GM18870 (cell line): ENCODE data around the gene IGFN1.
"Not testable (repeated sequence)": the region's sequence is repeated elsewhere in the genome, so short reads cannot be mapped to it uniquely, and the experiment has no call there.

Experiments used
- ATAC-seq: cut with Tn5 transposase; IDR thresholded peaks from one replicate; pipeline ENCODE4 v1.9.1; 2021; ENCODE audit warnings: moderate library complexity; ENCODE audit not compliant: unreplicated experiment

Gene IGFN1

DNA sequence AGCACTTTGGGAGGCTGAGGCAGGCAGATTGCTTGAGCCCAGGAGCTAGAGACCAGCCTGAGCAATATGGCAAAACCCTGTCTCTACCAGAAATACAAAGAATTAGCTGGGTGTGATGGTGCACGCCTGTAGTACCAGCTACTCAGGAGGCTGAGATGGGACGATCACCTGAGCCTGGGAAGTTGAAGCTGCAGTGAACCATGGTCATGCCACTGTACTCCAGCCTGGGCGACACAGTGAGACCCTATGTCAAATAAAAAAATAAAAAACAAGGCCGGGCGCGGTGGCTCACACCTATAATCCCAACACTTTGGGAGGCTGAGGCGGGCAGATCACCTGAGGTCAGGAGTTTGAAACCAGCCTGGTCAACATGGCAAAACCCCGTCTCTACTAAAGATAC lies 27.6 kb upstream of the IGFN1 start:
- ATAC-seq, result not testable (repeated sequence)

DNA sequence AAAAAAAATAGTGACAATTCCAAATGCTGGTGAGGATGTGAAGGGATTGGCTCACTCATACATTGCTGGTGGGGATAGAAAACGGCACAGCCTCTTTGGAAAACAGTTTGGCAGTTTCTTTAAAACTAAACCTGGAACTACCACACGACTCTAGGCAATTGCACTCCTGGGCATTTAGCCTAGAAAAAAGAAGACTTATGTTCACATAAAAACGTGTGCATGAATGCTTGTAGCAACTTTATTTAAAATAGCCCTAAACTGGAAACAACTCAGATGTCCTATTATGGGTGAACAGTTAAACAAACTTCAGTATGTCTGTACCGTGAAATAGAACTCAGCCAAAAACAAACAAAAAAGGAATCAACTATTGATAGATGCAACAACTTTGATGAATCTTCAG lies 26.9 kb upstream of the IGFN1 start:
- no peak for ATAC-seq

DNA sequence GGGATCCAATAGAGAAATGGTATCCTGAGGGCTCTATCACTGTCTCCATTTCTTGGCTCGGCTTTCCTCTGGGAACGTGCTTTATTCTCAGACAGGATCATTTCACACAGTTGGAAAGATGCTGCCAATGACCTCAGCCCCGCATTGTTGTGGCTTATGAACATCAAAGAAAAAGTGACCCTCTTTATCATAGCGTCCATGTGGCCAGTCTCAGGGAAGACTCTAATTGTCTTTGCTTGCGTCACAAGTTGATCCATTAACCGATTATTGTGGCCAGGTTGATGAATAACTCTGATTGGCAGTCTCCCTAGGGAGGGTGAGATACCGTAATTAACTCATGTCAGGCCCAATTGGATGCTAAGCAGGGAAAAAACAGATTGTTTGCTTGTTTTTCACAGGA lies 26.0 kb upstream of the IGFN1 start:
- no peak for ATAC-seq

DNA sequence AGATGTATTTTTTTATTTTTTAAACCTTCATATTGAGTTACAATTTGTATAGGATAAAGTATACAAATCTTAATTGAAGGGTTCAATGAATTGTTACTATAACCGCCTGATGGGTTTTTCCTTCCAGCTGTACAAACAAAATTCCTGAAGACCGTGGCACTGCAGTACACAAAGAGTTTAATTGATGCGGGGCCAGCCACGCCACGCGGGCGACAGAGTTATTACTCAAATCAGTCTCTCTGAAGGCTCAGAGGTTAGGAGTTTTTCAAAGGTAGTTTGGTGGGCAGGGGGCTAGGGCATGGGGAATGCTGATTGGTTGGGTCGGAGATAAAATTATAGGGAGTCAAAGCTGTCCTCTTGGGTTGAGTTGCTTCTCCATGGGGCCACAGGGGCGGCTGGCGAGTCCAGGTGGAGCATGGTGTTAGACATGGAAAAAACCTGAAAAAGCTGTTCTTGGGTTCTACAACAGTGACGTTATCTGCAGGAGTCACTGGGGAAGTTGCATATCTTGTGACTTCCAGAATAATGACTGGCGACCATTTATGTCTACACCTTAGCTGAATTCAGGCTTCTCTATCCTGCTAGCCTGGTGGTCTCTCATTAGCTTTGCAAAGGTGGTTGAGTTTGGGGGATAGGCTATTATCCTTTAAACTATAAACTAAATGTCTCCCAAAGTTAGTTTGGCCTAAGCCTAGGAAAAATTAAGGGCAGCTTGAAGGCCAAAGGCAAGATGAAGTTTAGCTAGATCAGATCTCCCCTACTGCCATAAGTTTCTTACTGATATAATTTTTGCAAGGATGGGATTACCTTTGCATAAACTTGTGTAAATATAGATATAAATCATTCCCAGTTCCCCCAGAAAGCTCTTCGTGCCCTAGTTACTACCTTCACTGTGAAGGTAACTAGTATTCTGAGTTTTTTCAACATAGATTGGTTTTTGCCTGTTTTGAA lies 23.3 kb upstream of the IGFN1 start:
- ATAC-seq, result no peak

DNA sequence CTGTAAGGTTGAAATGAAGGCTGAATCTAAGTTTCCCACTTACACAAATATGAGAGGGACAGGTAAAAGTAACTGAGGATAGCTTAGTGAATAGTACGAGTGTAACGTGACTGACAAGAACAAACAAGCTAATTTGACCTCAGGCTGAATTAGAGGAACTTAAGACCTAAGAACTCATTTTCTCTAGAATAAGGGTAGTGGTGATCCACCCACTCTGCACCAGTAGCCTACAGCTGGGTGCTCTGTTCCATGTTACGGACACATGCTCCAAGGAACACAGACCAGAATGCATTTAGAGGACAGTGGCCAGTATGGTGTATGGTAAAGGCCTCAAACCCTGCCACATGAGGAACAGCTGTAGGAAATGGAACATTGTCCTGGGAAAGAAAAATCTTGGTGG lies 21.4 kb upstream of the IGFN1 start:
- ATAC-seq, result no peak

DNA sequence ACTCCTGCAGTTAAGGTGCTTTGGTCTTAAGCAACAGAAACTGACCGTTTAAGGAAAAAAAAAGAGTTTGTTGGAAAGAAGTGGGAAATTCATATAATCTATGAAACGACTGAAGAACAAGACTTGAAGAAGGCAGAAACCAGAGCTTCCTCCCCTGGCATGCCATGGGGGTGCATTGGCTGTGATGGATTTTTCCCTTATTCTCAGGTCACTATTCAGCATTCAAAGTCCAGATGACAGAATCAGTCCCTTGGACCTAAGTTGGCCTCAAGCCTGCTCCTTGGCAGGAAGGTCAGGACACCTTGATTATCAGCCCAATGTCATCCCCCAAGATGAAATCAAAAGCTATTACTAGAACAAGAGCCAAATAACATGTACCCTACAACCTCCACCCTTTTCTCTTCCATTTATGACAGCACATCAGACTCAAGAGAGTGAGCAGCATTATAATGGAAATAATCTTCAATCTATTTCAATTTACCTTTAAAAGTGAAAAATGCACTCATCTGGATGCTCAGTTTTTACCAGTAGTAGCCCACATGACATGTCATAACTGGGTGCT lies 20.6 kb upstream of the IGFN1 start:
- ATAC-seq, result no peak

DNA sequence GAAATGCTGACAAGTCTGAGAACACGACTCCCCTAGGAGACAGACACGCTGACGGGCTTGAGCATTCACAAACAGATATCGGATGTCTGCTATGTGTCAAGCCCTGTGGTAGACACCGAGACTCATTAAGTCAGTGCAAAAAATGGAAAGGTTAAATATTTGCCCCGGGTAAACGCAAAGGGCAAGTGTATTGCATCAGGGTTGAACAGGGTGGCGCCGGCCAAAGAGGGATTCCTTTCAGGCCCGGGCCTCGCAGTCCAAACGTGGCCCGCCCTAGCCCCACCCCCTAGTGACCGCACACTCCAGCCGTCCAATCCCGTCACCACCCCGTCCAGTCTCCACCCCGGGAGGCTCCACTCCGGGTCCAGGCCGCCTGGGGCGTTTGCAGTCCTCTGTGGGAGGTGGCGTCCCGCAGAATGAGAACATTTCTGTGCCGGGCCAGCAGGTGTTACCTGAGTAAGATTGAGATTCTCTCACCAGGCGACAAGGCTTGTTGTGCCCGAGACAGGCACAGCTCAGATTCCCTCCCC lies 20.0 kb upstream of the IGFN1 start:
- ATAC-seq, result peak; percentile 81

DNA sequence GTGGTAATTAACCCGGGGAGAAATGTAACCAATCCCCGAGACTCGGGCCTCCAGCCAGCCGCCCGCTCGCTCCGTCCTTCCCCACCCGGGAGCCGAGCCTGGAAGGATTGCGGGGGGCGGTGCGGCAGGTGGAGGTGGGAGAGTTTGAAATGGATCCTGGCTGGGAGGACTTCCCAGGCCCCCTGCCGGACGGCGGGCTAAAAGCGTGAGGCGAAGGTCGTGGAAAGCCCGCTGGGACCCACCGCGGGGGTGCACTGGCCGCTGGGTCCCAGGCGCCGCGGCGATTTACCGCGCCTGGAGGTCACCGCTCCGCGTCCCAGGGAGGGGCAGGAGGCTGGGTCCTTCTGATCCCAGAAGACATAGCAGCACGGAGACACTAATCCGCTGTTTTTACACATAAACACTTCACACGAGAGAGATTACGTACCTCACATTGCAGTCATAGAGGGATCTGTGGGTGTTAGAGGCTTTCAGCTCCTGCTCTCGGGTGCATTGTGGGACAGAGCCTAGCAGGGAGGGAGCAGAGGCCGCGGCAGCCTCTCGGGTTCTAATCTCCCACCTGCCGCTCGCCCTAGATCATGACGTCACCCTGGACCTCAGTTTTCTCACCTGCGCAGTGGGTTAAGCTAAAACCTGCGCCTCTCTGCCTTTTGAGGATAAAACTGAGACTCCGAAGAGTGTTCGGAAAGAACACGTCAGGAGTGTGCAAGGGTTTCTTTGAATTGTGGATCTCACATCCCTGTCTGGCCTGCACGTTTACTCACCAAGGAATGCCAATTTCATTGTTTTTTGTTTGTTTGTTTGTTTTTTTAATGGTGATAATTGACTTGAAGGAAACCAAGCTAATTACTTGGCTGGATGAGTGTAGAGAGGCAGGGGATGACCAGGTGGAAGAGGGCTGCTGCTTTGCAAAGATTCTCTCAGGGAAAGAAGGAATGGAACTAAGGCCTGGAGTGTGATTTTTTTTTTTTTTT lies 19.3 kb upstream of the IGFN1 start:
- peak; percentile 30 for ATAC-seq

DNA sequence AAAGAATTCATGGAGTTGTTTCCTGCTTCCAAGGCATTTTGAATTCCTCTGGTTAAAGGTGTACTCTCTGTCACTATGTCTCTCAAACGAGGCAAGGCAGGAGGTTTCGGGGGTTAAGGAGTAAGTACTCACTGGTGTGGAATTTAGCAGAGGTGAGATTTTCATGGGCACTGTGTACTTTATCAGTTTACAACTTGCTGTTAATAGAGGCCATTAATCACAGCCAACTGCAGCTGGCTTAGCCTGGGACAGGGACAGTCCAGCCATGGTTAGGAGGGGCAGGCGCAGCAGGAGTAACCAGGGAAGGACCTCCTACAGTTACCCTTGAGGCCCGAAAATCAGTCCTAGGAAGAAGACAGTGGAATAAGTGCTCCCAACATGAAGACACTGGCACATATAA lies 18.3 kb upstream of the IGFN1 start:
- ATAC-seq, result no peak

DNA sequence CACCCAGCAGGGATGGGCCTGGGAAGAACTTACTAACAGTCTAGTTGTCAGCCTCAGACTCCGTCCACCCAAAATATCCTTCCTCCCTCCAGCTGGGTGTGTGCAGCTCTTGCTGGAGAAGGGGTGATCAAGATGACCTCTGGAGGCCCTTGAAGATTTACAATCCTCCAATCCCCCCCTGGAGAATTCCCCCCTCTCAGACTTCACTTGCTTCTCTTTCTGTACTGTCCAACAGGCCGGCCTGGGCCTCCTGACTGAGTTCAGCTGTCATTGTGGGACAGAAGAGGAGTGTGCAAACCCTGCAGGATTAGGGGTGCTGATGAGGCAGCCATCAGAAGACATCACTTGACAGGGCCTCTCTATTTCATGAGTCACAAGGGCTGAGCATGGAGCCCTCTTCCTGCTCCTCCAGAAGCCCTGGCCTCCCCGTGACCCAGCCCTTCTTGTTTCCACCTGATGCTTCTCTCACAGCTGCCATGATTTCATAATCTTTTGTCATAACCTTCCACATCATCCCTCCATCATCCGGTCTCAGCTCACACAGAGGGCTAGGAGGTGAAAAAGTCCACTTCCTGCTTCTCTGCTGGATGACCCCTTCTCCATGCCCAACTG lies 17.5 kb upstream of the IGFN1 start:
- ATAC-seq, result no peak

DNA sequence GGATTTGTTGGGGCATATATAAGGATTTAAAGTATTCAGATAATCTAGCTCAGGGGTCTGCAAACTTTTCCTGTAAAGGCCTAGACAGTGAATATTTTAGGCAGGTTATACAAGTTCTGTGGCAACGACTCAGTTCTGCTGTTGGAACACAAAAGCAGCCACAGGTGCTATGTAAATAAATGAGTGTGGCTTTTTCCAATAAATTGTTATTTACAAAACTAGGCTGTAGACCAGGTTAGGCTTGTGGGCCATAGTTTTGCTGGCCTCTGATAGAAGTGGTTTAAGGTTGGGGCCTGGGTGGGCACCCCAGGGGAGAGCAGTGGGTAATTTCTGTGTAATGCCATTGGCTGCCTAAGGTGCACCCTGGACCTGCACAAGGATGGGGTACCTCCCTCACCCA lies 16.9 kb upstream of the IGFN1 start:
- no peak for ATAC-seq

DNA sequence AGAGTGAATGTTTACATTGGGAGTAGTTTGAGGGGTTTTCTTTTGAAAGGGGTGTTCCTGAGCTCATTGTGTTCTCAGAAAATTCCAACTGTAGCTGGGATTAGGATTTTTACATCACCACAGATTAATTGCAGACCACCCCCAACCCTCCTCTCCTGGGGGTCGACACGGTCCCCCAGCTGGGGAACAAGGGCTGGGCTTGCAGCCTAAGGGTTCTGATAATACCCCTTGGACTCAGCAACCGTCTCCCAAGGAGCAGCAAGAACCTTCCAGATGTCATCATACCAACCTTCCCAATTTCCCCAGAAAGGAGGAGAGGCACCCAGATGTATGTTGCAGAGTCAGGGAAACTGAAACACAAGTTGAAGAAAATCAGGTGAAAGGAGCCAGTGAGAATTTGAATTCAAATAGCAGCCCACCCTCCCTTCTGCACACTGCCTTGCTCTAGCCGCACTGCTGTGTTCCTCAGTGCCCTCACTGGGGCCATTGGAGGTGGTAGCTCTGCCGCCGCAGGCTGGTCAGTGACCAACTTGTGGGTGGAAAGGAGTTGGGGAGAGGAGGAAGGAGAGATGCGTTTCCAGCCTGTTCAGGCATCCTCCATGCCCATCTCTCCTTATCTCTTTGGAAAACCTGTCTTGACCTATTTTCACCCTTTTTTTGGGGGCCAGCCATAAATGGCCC lies 14.7 kb upstream of the IGFN1 start:
- no peak for ATAC-seq

DNA sequence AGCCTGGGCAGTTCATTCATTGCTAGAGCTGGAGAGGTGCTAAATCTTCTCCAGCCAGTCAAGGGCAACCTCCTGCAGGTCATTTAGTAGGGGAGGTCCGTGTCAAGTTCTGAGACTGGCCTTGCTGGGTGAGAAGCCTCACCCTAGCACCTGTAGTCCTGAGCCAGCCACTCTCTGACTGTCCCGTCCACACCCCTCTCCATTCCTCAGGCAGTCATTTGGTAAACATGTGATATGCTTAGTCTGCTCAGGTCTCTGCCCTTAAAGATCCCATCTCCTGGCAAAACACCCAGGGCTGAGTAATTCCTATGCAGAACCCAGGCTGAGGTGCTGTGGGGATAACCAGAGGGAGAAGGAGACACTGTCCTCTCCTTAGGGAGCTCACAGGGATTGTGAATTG lies 13.7 kb upstream of the IGFN1 start:
- ATAC-seq, result no peak

DNA sequence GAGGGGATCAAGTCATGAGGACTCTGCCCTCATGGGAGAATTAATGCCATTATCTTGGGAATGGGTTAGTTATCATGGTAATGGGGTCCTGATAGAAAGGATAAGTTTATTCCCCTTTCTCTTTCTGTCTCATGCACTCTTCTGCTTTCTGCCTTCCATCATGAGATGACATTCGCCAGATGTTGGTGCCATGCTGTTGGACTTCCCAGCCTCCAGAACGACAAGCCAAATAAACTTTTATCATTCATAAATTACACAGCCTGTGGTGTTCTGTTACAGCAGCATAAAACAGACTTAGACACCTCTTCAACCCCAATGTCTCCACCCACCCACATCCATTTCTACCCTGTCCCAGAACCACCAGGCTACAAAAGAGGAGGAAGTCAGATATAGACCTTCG lies 11.9 kb upstream of the IGFN1 start:
- no peak for ATAC-seq

DNA sequence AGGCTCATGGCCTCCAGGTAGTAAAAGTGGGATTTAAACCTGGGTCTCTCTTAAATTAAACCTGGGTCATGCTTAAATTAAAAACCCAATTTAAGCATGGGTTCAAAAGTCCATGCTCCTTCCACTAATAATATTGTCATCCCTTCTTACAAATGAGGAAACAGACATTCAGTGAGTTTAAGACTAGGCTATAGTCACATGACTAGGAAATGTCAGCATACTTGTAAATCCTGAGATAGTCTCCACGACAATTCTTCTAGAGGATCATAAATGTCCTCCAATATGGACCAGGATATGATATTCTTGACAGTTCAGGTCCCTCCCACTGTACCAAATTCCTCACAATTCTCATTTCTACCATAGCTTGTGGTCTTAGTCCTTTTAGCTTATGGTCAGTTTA lies 10.5 kb upstream of the IGFN1 start:
- ATAC-seq, result no peak

DNA sequence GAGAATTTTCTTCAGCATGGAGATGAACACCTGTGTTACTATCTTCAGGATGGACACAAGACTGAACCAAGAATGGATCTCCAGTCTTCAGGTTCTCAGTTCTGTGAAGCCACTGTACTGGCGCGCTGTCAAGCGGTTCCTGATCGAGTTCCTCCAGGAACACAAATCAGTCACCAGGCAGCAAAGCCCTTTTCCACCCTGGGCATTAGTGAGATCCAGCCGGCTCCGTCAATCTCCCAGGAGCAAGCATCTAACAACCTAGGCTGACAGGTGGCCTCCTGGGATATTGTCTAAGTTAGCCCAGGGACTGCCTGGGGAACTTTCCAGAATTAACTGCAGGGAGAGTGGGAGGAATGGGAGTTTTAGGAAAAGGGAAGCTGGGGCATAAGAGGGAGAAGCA lies 9.7 kb upstream of the IGFN1 start:
- ATAC-seq, result no peak

DNA sequence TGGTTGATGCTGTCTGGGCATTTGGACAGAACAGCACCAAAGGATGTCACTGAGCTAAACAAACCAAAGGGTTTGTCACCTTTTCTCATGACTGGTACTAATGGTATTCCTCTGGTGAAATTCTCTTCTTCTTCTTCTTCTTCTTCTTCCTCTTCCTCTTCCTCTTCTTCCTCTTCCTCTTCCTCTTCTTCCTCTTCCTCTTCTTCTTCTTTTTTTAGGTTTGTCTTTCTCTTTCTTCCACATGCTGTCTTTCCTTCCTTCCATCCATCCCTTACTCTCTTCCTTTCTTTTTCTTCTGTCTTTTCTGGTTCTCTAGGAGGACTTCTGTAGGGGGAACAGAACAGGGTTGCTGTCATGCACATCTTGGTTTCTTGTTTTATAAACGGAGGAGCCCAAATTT lies 9.3 kb upstream of the IGFN1 start:
- no peak for ATAC-seq

DNA sequence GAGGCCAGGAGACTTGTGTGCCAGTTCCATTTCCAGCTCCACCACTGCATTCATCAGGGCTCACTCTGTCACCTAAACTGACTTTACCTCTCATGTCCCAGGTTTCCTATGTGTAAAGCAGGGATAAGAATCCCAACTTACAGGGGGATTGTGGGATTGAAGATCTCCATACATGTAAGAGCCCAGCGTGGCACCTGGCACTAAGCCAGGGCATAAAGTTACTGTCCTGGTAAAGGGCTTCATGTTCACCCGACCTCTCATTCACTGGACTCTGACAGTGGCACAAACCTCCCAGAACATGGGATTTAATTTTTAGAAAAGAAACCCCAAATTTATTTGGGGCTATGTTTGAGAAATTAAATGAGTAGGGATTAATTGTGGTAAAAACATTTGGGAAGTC lies 8.9 kb upstream of the IGFN1 start:
- no peak for ATAC-seq

DNA sequence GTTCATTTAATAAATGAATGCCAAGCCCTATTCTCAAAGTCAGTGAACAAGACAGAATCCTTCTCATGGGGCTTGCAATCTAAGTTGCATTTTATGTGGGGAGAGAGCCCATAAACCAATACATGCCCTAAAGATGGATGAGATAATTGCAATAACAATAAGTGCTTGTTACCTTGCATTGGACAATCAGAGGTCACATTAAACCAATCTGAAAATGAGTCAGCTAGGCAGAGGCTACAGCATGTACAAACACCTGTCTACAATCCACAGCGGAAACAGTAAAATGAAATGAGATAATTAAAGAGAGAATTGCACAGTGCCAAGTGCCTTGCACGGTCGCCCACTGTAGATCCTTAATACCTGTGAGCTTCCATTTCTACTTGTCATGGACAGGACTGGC lies 7.4 kb upstream of the IGFN1 start:
- no peak for ATAC-seq

DNA sequence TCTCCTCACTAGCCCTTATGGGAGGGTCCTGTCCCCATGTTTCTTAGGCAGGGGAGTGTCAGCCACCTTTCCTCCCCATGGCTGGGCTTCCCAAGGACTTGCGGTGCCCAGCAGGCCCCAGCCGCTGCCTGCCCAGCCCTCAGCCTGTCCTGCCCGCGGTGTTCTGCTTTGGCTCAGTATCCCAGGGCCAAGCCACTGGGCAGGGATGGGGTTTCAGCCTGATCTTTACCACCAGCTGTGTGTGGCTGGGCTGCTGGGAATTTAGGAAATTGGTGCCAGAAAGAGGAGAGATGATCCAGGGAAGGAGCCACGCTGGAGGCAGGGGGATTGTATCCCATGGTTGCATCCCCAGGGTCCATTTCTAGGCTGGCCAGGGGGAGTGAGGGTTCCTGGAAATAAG lies 6.9 kb upstream of the IGFN1 start:
- ATAC-seq, result no peak
